K562 (cell line): Measurements from ENCODE around the gene ANAPC4. TPM values are rescaled to one million over a fixed set of nuclear protein-coding genes. Genes with fewer than 3 reads are reported as not detected.

Source experiments
- ATAC-seq: fragments of 200-7000 bp; cut with Tn5 transposase; 3 replicates; pipeline ENCODE4 v1.9.1; 2020; ENCODE audit warnings: moderate library complexity
- BruUV-seq: library from RNA; stranded (reverse); fragments of 400-500 nt; replicated peaks from 2 replicates; lab custom pipeline; 2021; lab: Mats Ljungman, UMichigan
- CTCF ChIA-PET: fragments of 300-600 bp; formaldehyde crosslinking; extraction: SDS; loops from one replicate; lab custom pipeline; 2021; ENCODE audit warnings: low intra/inter-chr PET ratio; lab: Yijun Ruan, JAX
- POLR2A ChIA-PET: fragments of 300-600, 350-650 bp; sonication (Branson Sonifier 250); formaldehyde crosslinking; extraction: SDS; loops from one replicate; lab custom pipeline; 2021; ENCODE audit warnings: antibody characterized with exemption, inconsistent platforms; lab: Yijun Ruan, JAX
- DNase-seq, 4 experiments: peaks; one replicate each; pipeline versions ENCODE4 v3.0.0 to v3.0.0-alpha.2; 2011 to 2018; ENCODE audit warnings: low spot score in 3 of 4, mixed read lengths in 3 of 4; ENCODE audit errors: extremely low read depth in 1 of 4
- FAIRE-seq: peaks from 2 replicates; lab custom pipeline; 2011; peaks lifted over from hg19 to GRCh38; lab: Jason Lieb, UNC
- H2AFZ ChIP-seq: 2 replicates; pipeline ENCODE4 v1.6.0; 2011; ENCODE audit warnings: low read depth, low read length, control low read depth, inconsistent platforms
- H3K27ac ChIP-seq: fragments of 200-600 bp; 3 replicates; pipeline ENCODE4 v1.8.0; 2011; ENCODE audit warnings: low read depth, mild to moderate bottlenecking, control low read depth, inconsistent platforms, low read length, moderate library complexity, mixed read lengths; ENCODE audit errors: extremely low read depth
- H3K27me3 ChIP-seq, 2 experiments: fragments of 300-600 bp in 1 of 2; 2 replicates in 1 of 2; 3 replicates in 1 of 2; pipeline versions ENCODE4 v1.6.0 to v1.8.0; 2011; ENCODE audit warnings: inconsistent platforms in 2 of 2, low read length in 2 of 2, mild to moderate bottlenecking in 1 of 2, mixed read lengths in 1 of 2, moderate library complexity in 1 of 2; ENCODE audit not compliant: control insufficient read depth in 2 of 2, insufficient read depth in 2 of 2
- H3K36me3 ChIP-seq: fragments of 300-600 bp; 3 replicates; pipeline ENCODE4 v1.8.0; 2011; ENCODE audit warnings: mild to moderate bottlenecking, low read length, inconsistent platforms; ENCODE audit not compliant: control insufficient read depth, insufficient read depth
- H3K4me1 ChIP-seq, 2 experiments: fragments of 200-600 bp in 1 of 2; replicated peaks in 1 of 2; 2 replicates in 1 of 2; 3 replicates in 1 of 2; pipeline versions ENCODE4 v1.5.1 to v1.8.0; 2011; ENCODE audit warnings: inconsistent platforms in 2 of 2, low read length in 2 of 2, mild to moderate bottlenecking in 1 of 2, mixed read lengths in 1 of 2, moderate library complexity in 1 of 2; ENCODE audit not compliant: control insufficient read depth in 2 of 2, insufficient read depth in 2 of 2
- H3K4me2 ChIP-seq: 2 replicates; pipeline ENCODE4 v1.6.1; 2011; ENCODE audit warnings: low read length, control low read depth, inconsistent platforms, mixed read lengths; ENCODE audit not compliant: insufficient read depth
- H3K4me3 ChIP-seq: fragments of 200-600 bp; sonication (generic), shearing (Covaris generic); 2 replicates; pipeline ENCODE4 v1.5.1; 2016; ENCODE audit warnings: control low read depth, inconsistent platforms
- H3K79me2 ChIP-seq: fragments of 200-600 bp; 3 replicates; pipeline ENCODE4 v1.8.0; 2011; ENCODE audit warnings: low read length, inconsistent platforms; ENCODE audit not compliant: control insufficient read depth, insufficient read depth
- H3K9ac ChIP-seq, 2 experiments: 2 replicates each; pipeline versions ENCODE4 v1.6.0 to v1.6.1; 2011; ENCODE audit warnings: low read depth in 2 of 2, low read length in 2 of 2, control low read depth in 1 of 2, inconsistent platforms in 1 of 2, mild to moderate bottlenecking in 1 of 2, mixed read lengths in 1 of 2; ENCODE audit not compliant: insufficient read depth in 1 of 2
- H3K9me1 ChIP-seq: one replicate; pipeline ENCODE4 v1.6.0; 2011; ENCODE audit warnings: inconsistent platforms, mild to moderate bottlenecking, low read length, moderate library complexity; ENCODE audit not compliant: control insufficient read depth, insufficient read depth
- H3K9me3 ChIP-seq: replicated peaks from 2 replicates; pipeline ENCODE4 v1.5.1; 2011; ENCODE audit warnings: low read depth, low read length, inconsistent platforms; ENCODE audit not compliant: control insufficient read depth, insufficient read depth
- H4K20me1 ChIP-seq: replicated peaks from 2 replicates; pipeline ENCODE4 v1.6.1; 2011; ENCODE audit warnings: low read length, inconsistent platforms, mixed read lengths; ENCODE audit not compliant: control insufficient read depth, insufficient read depth
- BHLHE40 ChIP-seq: IDR thresholded peaks from 2 replicates; pipeline ENCODE4 v1.6.1; 2011; ENCODE audit warnings: low read length, improper control_type of control experiment
- CBX2 ChIP-seq: fragments of 200-600 bp; sonication (generic); IDR thresholded peaks from one replicate; pipeline ENCODE4 v1.6.1; 2012; ENCODE audit warnings: mild to moderate bottlenecking, low read length, inconsistent platforms; ENCODE audit not compliant: insufficient read depth, poor library complexity, severe bottlenecking
- GATA2 ChIP-seq: sonication (generic); formaldehyde crosslinking; IDR thresholded peaks from 2 replicates; pipeline ENCODE4 v1.4.0; 2020; ENCODE audit warnings: mild to moderate bottlenecking, missing genetic modification reagents
- HNRNPLL ChIP-seq: fragments of 200-400 bp; formaldehyde crosslinking; IDR thresholded peaks from 2 replicates; pipeline ENCODE4 v1.6.1; 2017; ENCODE audit warnings: low read length, low read depth, mild to moderate bottlenecking; ENCODE audit not compliant: poor library complexity, severe bottlenecking
- RBM25 ChIP-seq: fragments of 200-400 bp; formaldehyde crosslinking; IDR thresholded peaks from 2 replicates; pipeline ENCODE4 v1.6.1; 2018; ENCODE audit warnings: low read length, low read depth, moderate library complexity; ENCODE audit not compliant: severe bottlenecking
- SAFB ChIP-seq: fragments of 200-400 bp; formaldehyde crosslinking; IDR thresholded peaks from 2 replicates; pipeline ENCODE4 v1.6.1; 2017; ENCODE audit warnings: low read depth, low read length, borderline replicate concordance
- ZNF316 ChIP-seq: fragments of 450-650 bp; IDR thresholded peaks from 2 replicates; pipeline ENCODE4 v1.6.1; 2016
- ZNF507 ChIP-seq: conservative IDR thresholded peaks from 2 replicates; pipeline ENCODE4 v1.6.1; 2017; ENCODE audit warnings: missing genetic modification characterization, missing compliant biosample characterization
- WGBS: fragments of 100-300 bp; shearing (Covaris generic); methylation state at CpG from one replicate; pipeline ENCODE4 v1.1.6; 2016; ENCODE audit warnings: low coverage, mixed read lengths; ENCODE audit not compliant: insufficient coverage; ENCODE audit errors: missing lambda C conversion rate; 5-methylcytosine and 5-hydroxymethylcytosine counted together
- in situ Hi-C: fragments of 300-500 bp; cut with MboI; formaldehyde crosslinking; loops from 4 replicates; pipeline ENCODE4 v1.15.0; 2018; ENCODE audit warnings: inconsistent platforms, mixed read lengths
- intact Hi-C: fragments of 100-400 bp; cut with micrococcal nuclease; formaldehyde crosslinking; loops from 2 replicates; pipeline ENCODE4 v1.14.2; 2022
- polyA plus RNA-seq, 8 experiments: library from polyadenylated mRNA; depleted of rRNA in 4 of 8; stranded (reverse) in 5 of 8; unstranded in 3 of 8; fragments of >200 nt; fragmentation: Nextera tagmentation in 2 of 8; fragmentation: Illumina TruSeq in 1 of 8; extraction: Ambion mirVana in 2 of 8; extraction: Trizol in 1 of 8; gene quantifications; 2 replicates each; pipeline versions ENCODE4 v1.2.1 to v1.2.3, GENCODE V29; 2011 to 2014; ENCODE audit warnings: inconsistent platforms in 1 of 8, missing spikeins in 1 of 8
- total RNA-seq, 7 experiments: library from RNA; depleted of rRNA in 6 of 7; stranded (reverse); fragments of >200 nt in 6 of 7; fragmentation: Illumina TruSeq in 2 of 7; extraction: Trizol in 2 of 7; gene quantifications; 2 replicates each; pipeline versions ENCODE4 v1.2.1 to v1.2.3, GENCODE V29; 2011 to 2021; ENCODE audit warnings: low replicate concordance in 1 of 7
- TF ChIP-seq, protein P1 (sequence below), 2 experiments: fragments of 450-650 bp; formaldehyde crosslinking in 1 of 2; IDR thresholded peaks; 2 replicates each; pipeline versions ENCODE4 v1.4.0 to v1.6.1; 2014 to 2020; ENCODE audit warnings: mild to moderate bottlenecking in 2 of 2, borderline replicate concordance in 1 of 2, low read depth in 1 of 2

The ANAPC4 gene
- total and polyA plus RNA-seq, 9 of the 15 experiments (the other 6 are each of a cell fraction or from before 2014, with no cell fraction given) = 23.9 to 47.0 (median 31.9) TPM

DNA sequence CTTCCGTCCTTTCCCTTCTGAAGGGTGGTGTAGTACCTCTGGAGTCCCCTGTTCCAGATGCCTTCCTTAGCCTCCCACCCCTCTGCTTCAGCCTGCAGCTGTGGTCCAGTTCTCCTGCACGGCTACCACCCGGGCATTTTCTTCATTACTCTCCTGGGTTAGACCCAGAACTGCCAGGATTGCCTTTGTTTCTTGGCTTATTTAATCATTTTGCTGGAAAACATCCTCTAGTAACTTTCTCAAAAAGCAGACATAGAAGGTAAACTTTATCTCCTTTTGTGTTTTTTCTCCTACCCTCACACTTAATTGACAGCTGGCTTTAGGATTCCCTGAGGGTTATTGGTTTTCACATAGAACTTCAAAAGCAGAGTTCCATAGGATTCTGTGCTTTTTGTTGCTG, 20.2 kb downstream of the ANAPC4 start:
- CTCF ChIA-PET = no interaction called here
- H2AFZ ChIP-seq = no peak overlapping the region
- no peak overlapping the region for H3K4me3 ChIP-seq
- no peaks in the 10 kb centered on the region for H4K20me1 ChIP-seq
- FAIRE-seq (no peak), ATAC-seq (no peak), DNase-seq (no peak)
- H3K4me1 ChIP-seq = no peaks in the 10 kb centered on the region
- no peaks in the 10 kb centered on the region for H3K27me3 ChIP-seq
- intact Hi-C loops = no loop called here
- in situ Hi-C loops = no loop called here
- no peaks in the 10 kb centered on the region for H3K9me1 ChIP-seq
- no peak overlapping the region for H3K27ac ChIP-seq
- H3K9me3 ChIP-seq = no peaks in the 10 kb centered on the region
- H3K36me3 ChIP-seq = peaks cover 82% of the 10 kb centered on the region
- TF ChIP-seq CBX2 = no peak
- TF ChIP-seq ZNF507 = peak; percentile 80
- peak; percentile 41 for TF ChIP-seq RBM25
- POLR2A ChIA-PET = no interaction called here
- H3K79me2 ChIP-seq = no peaks in the 10 kb centered on the region
- 93% methylated on average over 2 of the region's 3 CpGs for WGBS
- no peak overlapping the region for H3K4me2 ChIP-seq
- no peak overlapping the region for H3K9ac ChIP-seq
- BruUV-seq = no TSS peak

DNA sequence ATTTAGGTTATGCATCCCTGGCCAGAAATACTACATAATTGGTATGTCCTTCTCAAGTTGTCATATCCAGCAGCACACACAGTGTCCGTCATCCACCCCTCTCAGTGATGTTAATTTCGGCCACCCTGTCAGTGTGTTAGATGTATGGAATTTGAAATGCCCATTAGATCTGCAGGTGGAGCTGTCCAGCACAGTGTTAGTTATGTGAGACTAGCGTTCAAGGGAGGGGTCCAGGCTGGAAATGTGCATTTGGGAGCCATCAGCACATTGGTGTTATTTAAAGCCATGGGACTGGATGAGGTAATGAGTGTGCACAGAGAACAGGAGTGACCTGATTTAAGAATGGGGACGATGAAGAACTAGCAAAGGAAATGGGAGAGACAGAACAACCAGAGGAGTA, 22.4 kb downstream of the ANAPC4 start:
- no peak overlapping the region for H3K27ac ChIP-seq
- ATAC-seq = no peak
- H2AFZ ChIP-seq = no peak overlapping the region
- H3K36me3 ChIP-seq = peaks cover 83% of the 10 kb centered on the region
- ChIA-PET CTCF (no interaction called here), POLR2A (interaction anchor here (0.6 kb wide), 1 partner anchor 11 kb away, joined by 3 read pairs; no protein-coding TSS in a partner anchor)
- TSS peak; percentile 15 for BruUV-seq
- DNase-seq = no peak
- no peak overlapping the region for H3K4me2 ChIP-seq
- no peaks in the 10 kb centered on the region for H3K9me1 ChIP-seq
- H4K20me1 ChIP-seq = no peaks in the 10 kb centered on the region
- no peaks in the 10 kb centered on the region for H3K27me3 ChIP-seq
- no peaks in the 10 kb centered on the region for H3K79me2 ChIP-seq
- in situ Hi-C loops = no loop called here
- no peak for FAIRE-seq
- intact Hi-C loops = no loop called here
- WGBS = 89% methylated on average over 4 of the region's 4 CpGs
- no peaks in the 10 kb centered on the region for H3K9me3 ChIP-seq
- no peaks in the 10 kb centered on the region for H3K4me1 ChIP-seq
- H3K9ac ChIP-seq = no peak overlapping the region
- H3K4me3 ChIP-seq = no peak overlapping the region
- TF ChIP-seq, protein P1, sequence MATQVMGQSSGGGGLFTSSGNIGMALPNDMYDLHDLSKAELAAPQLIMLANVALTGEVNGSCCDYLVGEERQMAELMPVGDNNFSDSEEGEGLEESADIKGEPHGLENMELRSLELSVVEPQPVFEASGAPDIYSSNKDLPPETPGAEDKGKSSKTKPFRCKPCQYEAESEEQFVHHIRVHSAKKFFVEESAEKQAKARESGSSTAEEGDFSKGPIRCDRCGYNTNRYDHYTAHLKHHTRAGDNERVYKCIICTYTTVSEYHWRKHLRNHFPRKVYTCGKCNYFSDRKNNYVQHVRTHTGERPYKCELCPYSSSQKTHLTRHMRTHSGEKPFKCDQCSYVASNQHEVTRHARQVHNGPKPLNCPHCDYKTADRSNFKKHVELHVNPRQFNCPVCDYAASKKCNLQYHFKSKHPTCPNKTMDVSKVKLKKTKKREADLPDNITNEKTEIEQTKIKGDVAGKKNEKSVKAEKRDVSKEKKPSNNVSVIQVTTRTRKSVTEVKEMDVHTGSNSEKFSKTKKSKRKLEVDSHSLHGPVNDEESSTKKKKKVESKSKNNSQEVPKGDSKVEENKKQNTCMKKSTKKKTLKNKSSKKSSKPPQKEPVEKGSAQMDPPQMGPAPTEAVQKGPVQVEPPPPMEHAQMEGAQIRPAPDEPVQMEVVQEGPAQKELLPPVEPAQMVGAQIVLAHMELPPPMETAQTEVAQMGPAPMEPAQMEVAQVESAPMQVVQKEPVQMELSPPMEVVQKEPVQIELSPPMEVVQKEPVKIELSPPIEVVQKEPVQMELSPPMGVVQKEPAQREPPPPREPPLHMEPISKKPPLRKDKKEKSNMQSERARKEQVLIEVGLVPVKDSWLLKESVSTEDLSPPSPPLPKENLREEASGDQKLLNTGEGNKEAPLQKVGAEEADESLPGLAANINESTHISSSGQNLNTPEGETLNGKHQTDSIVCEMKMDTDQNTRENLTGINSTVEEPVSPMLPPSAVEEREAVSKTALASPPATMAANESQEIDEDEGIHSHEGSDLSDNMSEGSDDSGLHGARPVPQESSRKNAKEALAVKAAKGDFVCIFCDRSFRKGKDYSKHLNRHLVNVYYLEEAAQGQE (IDR thresholded peaks at IDR 0.05; ENCODE audit: borderline replicate concordance) = peak; percentile 34; the same call in 1 of the 2 replicates
- TF ChIP-seq, protein P1 (CRISPR knock-in tag; IDR thresholded peaks at IDR 0.05; ENCODE audit: low read depth) = no peak
- no peak for TF ChIP-seq BHLHE40
- TF ChIP-seq GATA2 (CRISPR knock-in tag) = no peak
- no peak for TF ChIP-seq ZNF316
- no peak for TF ChIP-seq SAFB
- TF ChIP-seq HNRNPLL = no peak
